K562 (cell line): Measurements from ENCODE around the gene TCF21. TPM values are rescaled to one million over a fixed set of nuclear protein-coding genes. Genes with fewer than 3 reads are reported as not detected.

Source experiments
- ATAC-seq: fragments of 200-7000 bp; cut with Tn5 transposase; 3 replicates; pipeline ENCODE4 v1.9.1; 2020; ENCODE audit warnings: moderate library complexity
- BruUV-seq: library from RNA; stranded (reverse); fragments of 400-500 nt; replicated peaks from 2 replicates; lab custom pipeline; 2021; lab: Mats Ljungman, UMichigan
- CTCF ChIA-PET: fragments of 300-600 bp; formaldehyde crosslinking; extraction: SDS; loops from one replicate; lab custom pipeline; 2021; ENCODE audit warnings: low intra/inter-chr PET ratio; lab: Yijun Ruan, JAX
- POLR2A ChIA-PET: fragments of 300-600, 350-650 bp; sonication (Branson Sonifier 250); formaldehyde crosslinking; extraction: SDS; loops from one replicate; lab custom pipeline; 2021; ENCODE audit warnings: antibody characterized with exemption, inconsistent platforms; lab: Yijun Ruan, JAX
- DNase-seq, 4 experiments: peaks; one replicate each; pipeline versions ENCODE4 v3.0.0 to v3.0.0-alpha.2; 2011 to 2018; ENCODE audit warnings: low spot score in 3 of 4, mixed read lengths in 3 of 4; ENCODE audit errors: extremely low read depth in 1 of 4
- FAIRE-seq: peaks from 2 replicates; lab custom pipeline; 2011; peaks lifted over from hg19 to GRCh38; lab: Jason Lieb, UNC
- H2AFZ ChIP-seq: 2 replicates; pipeline ENCODE4 v1.6.0; 2011; ENCODE audit warnings: low read depth, low read length, control low read depth, inconsistent platforms
- H3K27ac ChIP-seq: fragments of 200-600 bp; 3 replicates; pipeline ENCODE4 v1.8.0; 2011; ENCODE audit warnings: low read depth, mild to moderate bottlenecking, control low read depth, inconsistent platforms, low read length, moderate library complexity, mixed read lengths; ENCODE audit errors: extremely low read depth
- H3K27me3 ChIP-seq, 2 experiments: fragments of 300-600 bp in 1 of 2; 2 replicates in 1 of 2; 3 replicates in 1 of 2; pipeline versions ENCODE4 v1.6.0 to v1.8.0; 2011; ENCODE audit warnings: inconsistent platforms in 2 of 2, low read length in 2 of 2, mild to moderate bottlenecking in 1 of 2, mixed read lengths in 1 of 2, moderate library complexity in 1 of 2; ENCODE audit not compliant: control insufficient read depth in 2 of 2, insufficient read depth in 2 of 2
- H3K36me3 ChIP-seq: fragments of 300-600 bp; 3 replicates; pipeline ENCODE4 v1.8.0; 2011; ENCODE audit warnings: mild to moderate bottlenecking, low read length, inconsistent platforms; ENCODE audit not compliant: control insufficient read depth, insufficient read depth
- H3K4me1 ChIP-seq, 2 experiments: fragments of 200-600 bp in 1 of 2; replicated peaks in 1 of 2; 2 replicates in 1 of 2; 3 replicates in 1 of 2; pipeline versions ENCODE4 v1.5.1 to v1.8.0; 2011; ENCODE audit warnings: inconsistent platforms in 2 of 2, low read length in 2 of 2, mild to moderate bottlenecking in 1 of 2, mixed read lengths in 1 of 2, moderate library complexity in 1 of 2; ENCODE audit not compliant: control insufficient read depth in 2 of 2, insufficient read depth in 2 of 2
- H3K4me2 ChIP-seq: 2 replicates; pipeline ENCODE4 v1.6.1; 2011; ENCODE audit warnings: low read length, control low read depth, inconsistent platforms, mixed read lengths; ENCODE audit not compliant: insufficient read depth
- H3K4me3 ChIP-seq: fragments of 200-600 bp; sonication (generic), shearing (Covaris generic); 2 replicates; pipeline ENCODE4 v1.5.1; 2016; ENCODE audit warnings: control low read depth, inconsistent platforms
- H3K79me2 ChIP-seq: fragments of 200-600 bp; 3 replicates; pipeline ENCODE4 v1.8.0; 2011; ENCODE audit warnings: low read length, inconsistent platforms; ENCODE audit not compliant: control insufficient read depth, insufficient read depth
- H3K9ac ChIP-seq, 2 experiments: 2 replicates each; pipeline versions ENCODE4 v1.6.0 to v1.6.1; 2011; ENCODE audit warnings: low read depth in 2 of 2, low read length in 2 of 2, control low read depth in 1 of 2, inconsistent platforms in 1 of 2, mild to moderate bottlenecking in 1 of 2, mixed read lengths in 1 of 2; ENCODE audit not compliant: insufficient read depth in 1 of 2
- H3K9me1 ChIP-seq: one replicate; pipeline ENCODE4 v1.6.0; 2011; ENCODE audit warnings: inconsistent platforms, mild to moderate bottlenecking, low read length, moderate library complexity; ENCODE audit not compliant: control insufficient read depth, insufficient read depth
- H3K9me3 ChIP-seq: replicated peaks from 2 replicates; pipeline ENCODE4 v1.5.1; 2011; ENCODE audit warnings: low read depth, low read length, inconsistent platforms; ENCODE audit not compliant: control insufficient read depth, insufficient read depth
- H4K20me1 ChIP-seq: replicated peaks from 2 replicates; pipeline ENCODE4 v1.6.1; 2011; ENCODE audit warnings: low read length, inconsistent platforms, mixed read lengths; ENCODE audit not compliant: control insufficient read depth, insufficient read depth
- ARHGAP35 ChIP-seq: fragments of 450-650 bp; IDR thresholded peaks from 2 replicates; pipeline ENCODE4 v1.6.1; 2018; ENCODE audit not compliant: partially characterized antibody
- BRD9 ChIP-seq: fragments of 450-650 bp; IDR thresholded peaks from 2 replicates; pipeline ENCODE4 v1.6.1; 2018; ENCODE audit warnings: low read depth; ENCODE audit not compliant: partially characterized antibody
- CEBPG ChIP-seq, 3 experiments: fragments of 200-800 bp in 1 of 3; sonication (Bioruptor generic) in 1 of 3; sonication (generic) in 1 of 3; formaldehyde crosslinking in 1 of 3; IDR thresholded peaks in 2 of 3; conservative IDR thresholded peaks in 1 of 3; 2 replicates each; pipeline versions ENCODE4 v1.6.1 to v1.8.0; 2016 to 2022; ENCODE audit warnings: missing compliant biosample characterization in 2 of 3, missing genetic modification characterization in 2 of 3, mild to moderate bottlenecking in 1 of 3, missing genetic modification reagents in 1 of 3
- GTF3C2 ChIP-seq: IDR thresholded peaks from 3 replicates; pipeline ENCODE4 v1.6.1; 2011; ENCODE audit warnings: borderline replicate concordance, mild to moderate bottlenecking, moderate library complexity; ENCODE audit not compliant: insufficient read length; ENCODE audit errors: extremely low read depth
- MCM2 ChIP-seq: fragments of 450-650 bp; IDR thresholded peaks from 2 replicates; pipeline ENCODE4 v1.6.1; 2017; ENCODE audit warnings: low read depth, mild to moderate bottlenecking
- TAF15 ChIP-seq: fragments of 200-400 bp; formaldehyde crosslinking; IDR thresholded peaks from 2 replicates; pipeline ENCODE4 v1.6.1; 2017; ENCODE audit warnings: mild to moderate bottlenecking, low read depth, low read length, moderate library complexity
- ZFP36 ChIP-seq: fragments of 150-350 bp; IDR thresholded peaks from 2 replicates; pipeline ENCODE4 v1.6.1; 2018; ENCODE audit warnings: low read length, low read depth; ENCODE audit not compliant: partially characterized antibody
- WGBS: fragments of 100-300 bp; shearing (Covaris generic); methylation state at CpG from one replicate; pipeline ENCODE4 v1.1.6; 2016; ENCODE audit warnings: low coverage, mixed read lengths; ENCODE audit not compliant: insufficient coverage; ENCODE audit errors: missing lambda C conversion rate; 5-methylcytosine and 5-hydroxymethylcytosine counted together
- in situ Hi-C: fragments of 300-500 bp; cut with MboI; formaldehyde crosslinking; loops from 4 replicates; pipeline ENCODE4 v1.15.0; 2018; ENCODE audit warnings: inconsistent platforms, mixed read lengths
- intact Hi-C: fragments of 100-400 bp; cut with micrococcal nuclease; formaldehyde crosslinking; loops from 2 replicates; pipeline ENCODE4 v1.14.2; 2022
- polyA plus RNA-seq, 8 experiments: library from polyadenylated mRNA; depleted of rRNA in 4 of 8; stranded (reverse) in 5 of 8; unstranded in 3 of 8; fragments of >200 nt; fragmentation: Nextera tagmentation in 2 of 8; fragmentation: Illumina TruSeq in 1 of 8; extraction: Ambion mirVana in 2 of 8; extraction: Trizol in 1 of 8; gene quantifications; 2 replicates each; pipeline versions ENCODE4 v1.2.1 to v1.2.3, GENCODE V29; 2011 to 2014; ENCODE audit warnings: inconsistent platforms in 1 of 8, missing spikeins in 1 of 8
- total RNA-seq, 7 experiments: library from RNA; depleted of rRNA in 6 of 7; stranded (reverse); fragments of >200 nt in 6 of 7; fragmentation: Illumina TruSeq in 2 of 7; extraction: Trizol in 2 of 7; gene quantifications; 2 replicates each; pipeline versions ENCODE4 v1.2.1 to v1.2.3, GENCODE V29; 2011 to 2021; ENCODE audit warnings: low replicate concordance in 1 of 7

The TCF21 gene
- total and polyA plus RNA-seq, 9 of the 15 experiments (the other 6 are each of a cell fraction or from before 2014, with no cell fraction given) = not detected

DNA sequence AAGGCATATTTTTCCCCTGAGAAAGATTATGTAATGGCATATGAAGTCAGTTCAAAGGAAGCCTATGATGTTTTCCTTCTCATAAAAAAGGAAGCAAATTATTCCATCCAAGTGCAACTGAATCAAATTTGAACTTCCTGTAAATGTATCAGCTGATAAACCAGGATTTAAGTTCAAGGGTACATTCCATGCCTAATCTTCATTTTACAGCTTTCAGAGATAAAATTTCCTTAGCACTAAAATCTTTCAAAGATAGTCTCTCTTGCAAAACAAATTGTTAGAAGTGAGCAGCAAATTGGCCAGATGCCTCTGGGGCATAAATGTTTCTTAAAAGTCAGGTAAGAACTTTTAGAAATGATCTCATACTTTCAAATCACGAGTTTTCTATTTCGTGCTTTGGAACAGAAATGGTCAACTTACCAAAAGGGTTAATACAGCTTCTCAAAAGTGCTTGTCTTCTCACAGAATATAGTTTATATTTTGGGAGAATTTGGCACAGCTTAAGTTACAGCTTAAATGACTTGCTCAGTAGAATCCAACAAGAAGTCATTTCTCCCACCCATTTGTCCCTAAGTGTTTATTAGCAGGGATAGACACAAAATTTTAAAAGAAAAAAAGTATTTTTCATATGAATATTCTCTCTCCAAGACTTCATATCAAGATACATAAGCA lies 2.7 kb upstream of the TCF21 start:
- H4K20me1 ChIP-seq = no peaks in the 10 kb centered on the region
- POLR2A ChIA-PET = interaction anchor here (1.5 kb wide), 1 partner anchor 9 kb away, joined by 3 read pairs; no protein-coding TSS in a partner anchor
- WGBS = 0% methylated on average over 2 of the region's 2 CpGs
- CTCF ChIA-PET = no interaction called here
- H3K4me1 ChIP-seq = peaks cover 0 to 11% of the 10 kb centered on the region in 2 experiments; a peak in 1 of 5 replicates
- no peak overlapping the region for H3K9ac ChIP-seq
- FAIRE-seq (no peak), DNase-seq (no peak)
- intact Hi-C loops = no loop called here
- no peaks in the 10 kb centered on the region for H3K9me3 ChIP-seq
- no peaks in the 10 kb centered on the region for H3K36me3 ChIP-seq
- H3K9me1 ChIP-seq = no peaks in the 10 kb centered on the region
- BruUV-seq = no TSS peak
- H3K4me3 ChIP-seq = no peak overlapping the region
- in situ Hi-C loops = no loop called here
- no peak overlapping the region for H2AFZ ChIP-seq
- H3K4me2 ChIP-seq = no peak overlapping the region
- H3K27ac ChIP-seq = no peak overlapping the region
- no peak for TF ChIP-seq BRD9
- TF ChIP-seq, all 486 proteins: peak for 0
- Histone ChIP-seq H3K79me2 (no peaks in the 10 kb centered on the region), H3K27me3 (peaks cover 18 to 31% of the 10 kb centered on the region in 2 experiments)
- no peak for ATAC-seq

GRCh38 chr6:133887156-133887879 lies 1.6 kb upstream of the TCF21 start:
- Histone ChIP-seq H3K36me3 (no peaks in the 10 kb centered on the region), H2AFZ (no peak overlapping the region), H3K9ac (no peak overlapping the region), H3K9me1 (no peaks in the 10 kb centered on the region), H3K4me1 (peaks cover 0 to 16% of the 10 kb centered on the region in 2 experiments; a peak in 2 of 5 replicates), H4K20me1 (no peaks in the 10 kb centered on the region), H3K79me2 (no peaks in the 10 kb centered on the region), H3K27ac (no peak overlapping the region), H3K9me3 (no peaks in the 10 kb centered on the region), H3K4me3 (no peak overlapping the region), H3K4me2 (no peak overlapping the region), H3K27me3 (peaks cover 23 to 38% of the 10 kb centered on the region in 2 experiments)
- ChIA-PET CTCF (interaction anchor here (0.5 kb wide), 1 partner anchor 299 kb away, joined by 4 read pairs; no protein-coding TSS in a partner anchor), POLR2A (interaction anchor here (0.6 to 0.7 kb wide), 2 partner anchors 10 to 12 kb away, joined by 3 read pairs; no protein-coding TSS in a partner anchor)
- intact Hi-C loops (no loop called here), in situ Hi-C loops (no loop called here)
- DNase-seq = no peak
- no TSS peak for BruUV-seq
- no peak for FAIRE-seq
- WGBS = 0% methylated on average over 4 of the region's 4 CpGs
- no peak for ATAC-seq
- no peak for TF ChIP-seq ARHGAP35
- TF ChIP-seq GTF3C2 = no peak
- TF ChIP-seq MCM2 = no peak
- no peak for TF ChIP-seq CEBPG (CRISPR knock-in tag; IDR thresholded peaks at IDR 0.05)
- TF ChIP-seq CEBPG (tag; conservative IDR thresholded peaks at IDR 0.05 in 1 of 2, IDR thresholded peaks at IDR 0.05 in 1 of 2) = no peak
- no peak for TF ChIP-seq ZFP36
- no peak for TF ChIP-seq TAF15
